ENCODE results near the gene RIPOR1. TPM values are rescaled to one million over a fixed set of nuclear protein-coding genes. Genes with fewer than 3 reads are reported as not detected.
A peak's percentile ranks its signal among the peaks of the same experiment; 100 is the strongest.

The RIPOR1 gene
- total RNA-seq, 1 experiment from 2014 or later: 1.3 TPM

GRCh38 chr16:67546091-67546501 is 17.5 kb downstream of the RIPOR1 start:
- Histone ChIP-seq H3K9me3 (ENCODE audit: low read length) (no peaks in the 10 kb centered on the region), H2AFZ (ENCODE audit: low read length) (no peak overlapping the region), H3K4me1 (ENCODE audit: low read length) (peaks cover 36% of the 10 kb centered on the region), H3K36me3 (ENCODE audit: insufficient read depth, low read length) (no peaks in the 10 kb centered on the region), H3K27ac (ENCODE audit: low read length) (no peak overlapping the region), H4K20me1 (ENCODE audit: insufficient read depth, low read depth, low read length) (peaks cover 4% of the 10 kb centered on the region; the same call in 1 of the 2 replicates), H3K9ac (ENCODE audit: low read length) (no peak overlapping the region), H3K9me2 (replicated peaks; ENCODE audit: insufficient read depth, low read length) (no peaks in the 10 kb centered on the region), H3K27me3 (ENCODE audit: low read length) (no peaks in the 10 kb centered on the region), H3K79me2 (ENCODE audit: low read length) (no peaks in the 10 kb centered on the region), H3K4me2 (ENCODE audit: low read depth, low read length, poor library complexity, severe bottlenecking) (no peak overlapping the region), H3K4me3 (ENCODE audit: low read length) (no peak overlapping the region)
- no peak for DNase-seq

- Histone ChIP-seq H3K9me3 (ENCODE audit: low read length) (no peaks in the 10 kb centered on the region), H2AFZ (ENCODE audit: low read length) (no peak overlapping the region), H3K27me3 (ENCODE audit: low read length) (no peaks in the 10 kb centered on the region), H3K4me2 (ENCODE audit: low read depth, low read length, poor library complexity, severe bottlenecking) (peak overlapping the region; percentile 71), H3K4me3 (ENCODE audit: low read length) (peak overlapping the region; percentile 50; the same call in 1 of the 2 replicates), H3K27ac (ENCODE audit: low read length) (peak overlapping the region; percentile 88), H3K9me2 (replicated peaks; ENCODE audit: insufficient read depth, low read length) (no peaks in the 10 kb centered on the region), H3K79me2 (ENCODE audit: low read length) (no peaks in the 10 kb centered on the region), H4K20me1 (ENCODE audit: insufficient read depth, low read depth, low read length) (peaks cover 4% of the 10 kb centered on the region; the same call in 1 of the 2 replicates), H3K36me3 (ENCODE audit: insufficient read depth, low read length) (no peaks in the 10 kb centered on the region), H3K9ac (ENCODE audit: low read length) (peak overlapping the region; percentile 69), H3K4me1 (ENCODE audit: low read length) (peaks cover 37% of the 10 kb centered on the region)
- DNase-seq: peak; percentile 89
These were observed 18.3 kb downstream of the RIPOR1 start for GRCh38 chr16:67546761-67547422.

GRCh38 chr16:67547423-67548264 is 19.0 kb downstream of the RIPOR1 start:
- Histone ChIP-seq H3K9me2 (replicated peaks; ENCODE audit: insufficient read depth, low read length) (no peaks in the 10 kb centered on the region), H3K9ac (ENCODE audit: low read length) (peak overlapping the region; percentile 69), H3K4me3 (ENCODE audit: low read length) (peak overlapping the region; percentile 50; the same call in 1 of the 2 replicates), H3K36me3 (ENCODE audit: insufficient read depth, low read length) (no peaks in the 10 kb centered on the region), H3K4me1 (ENCODE audit: low read length) (peaks cover 44% of the 10 kb centered on the region), H3K27me3 (ENCODE audit: low read length) (no peaks in the 10 kb centered on the region), H3K79me2 (ENCODE audit: low read length) (no peaks in the 10 kb centered on the region), H3K4me2 (ENCODE audit: low read depth, low read length, poor library complexity, severe bottlenecking) (peak overlapping the region; percentile 71), H4K20me1 (ENCODE audit: insufficient read depth, low read depth, low read length) (no peaks in the 10 kb centered on the region), H2AFZ (ENCODE audit: low read length) (no peak overlapping the region), H3K27ac (ENCODE audit: low read length) (peak overlapping the region; percentile 88), H3K9me3 (ENCODE audit: low read length) (no peaks in the 10 kb centered on the region)
- peak; percentile 70 for DNase-seq

GRCh38 chr16:67548265-67549126 is 19.9 kb downstream of the RIPOR1 start:
- H3K4me1 ChIP-seq (ENCODE audit: low read length): peaks cover 51% of the 10 kb centered on the region
- no peaks in the 10 kb centered on the region for H3K36me3 ChIP-seq (ENCODE audit: insufficient read depth, low read length)
- H3K79me2 ChIP-seq (ENCODE audit: low read length): peaks cover 7% of the 10 kb centered on the region; the same call in 1 of the 2 replicates
- no peak overlapping the region for H2AFZ ChIP-seq (ENCODE audit: low read length)
- H3K9ac ChIP-seq (ENCODE audit: low read length): peak overlapping the region; percentile 69
- H3K4me2 ChIP-seq (ENCODE audit: low read depth, low read length, poor library complexity, severe bottlenecking): peak overlapping the region; percentile 71
- H3K27ac ChIP-seq (ENCODE audit: low read length): peak overlapping the region; percentile 88
- no peaks in the 10 kb centered on the region for H3K9me2 ChIP-seq (replicated peaks; ENCODE audit: insufficient read depth, low read length)
- no peaks in the 10 kb centered on the region for H3K9me3 ChIP-seq (ENCODE audit: low read length)
- H3K4me3 ChIP-seq (ENCODE audit: low read length): peak overlapping the region; percentile 50; the same call in 1 of the 2 replicates
- peak; percentile 74 for DNase-seq
- no peaks in the 10 kb centered on the region for H3K27me3 ChIP-seq (ENCODE audit: low read length)
- H4K20me1 ChIP-seq (ENCODE audit: insufficient read depth, low read depth, low read length): no peaks in the 10 kb centered on the region

GRCh38 chr16:67549240-67549639 is 20.6 kb downstream of the RIPOR1 start:
- H3K4me3 ChIP-seq (ENCODE audit: low read length): no peak overlapping the region
- H3K9me2 ChIP-seq (replicated peaks; ENCODE audit: insufficient read depth, low read length): no peaks in the 10 kb centered on the region
- H3K9ac ChIP-seq (ENCODE audit: low read length): no peak overlapping the region
- H2AFZ ChIP-seq (ENCODE audit: low read length): no peak overlapping the region
- no peaks in the 10 kb centered on the region for H3K36me3 ChIP-seq (ENCODE audit: insufficient read depth, low read length)
- H3K27ac ChIP-seq (ENCODE audit: low read length): peak overlapping the region; percentile 88
- no peak overlapping the region for H3K4me2 ChIP-seq (ENCODE audit: low read depth, low read length, poor library complexity, severe bottlenecking)
- H3K79me2 ChIP-seq (ENCODE audit: low read length): peaks cover 7% of the 10 kb centered on the region; the same call in 1 of the 2 replicates
- no peaks in the 10 kb centered on the region for H4K20me1 ChIP-seq (ENCODE audit: insufficient read depth, low read depth, low read length)
- peaks cover 51% of the 10 kb centered on the region for H3K4me1 ChIP-seq (ENCODE audit: low read length)
- no peaks in the 10 kb centered on the region for H3K27me3 ChIP-seq (ENCODE audit: low read length)
- no peak for DNase-seq
- no peaks in the 10 kb centered on the region for H3K9me3 ChIP-seq (ENCODE audit: low read length)

GRCh38 chr16:67549936-67550335 is 21.3 kb downstream of the RIPOR1 start:
- Histone ChIP-seq H3K36me3 (ENCODE audit: insufficient read depth, low read length) (no peaks in the 10 kb centered on the region), H3K9ac (ENCODE audit: low read length) (no peak overlapping the region), H4K20me1 (ENCODE audit: insufficient read depth, low read depth, low read length) (no peaks in the 10 kb centered on the region), H3K4me3 (ENCODE audit: low read length) (no peak overlapping the region), H3K27ac (ENCODE audit: low read length) (peak overlapping the region; percentile 15; the same call in 1 of the 2 replicates), H3K4me2 (ENCODE audit: low read depth, low read length, poor library complexity, severe bottlenecking) (no peak overlapping the region), H3K9me3 (ENCODE audit: low read length) (no peaks in the 10 kb centered on the region), H3K27me3 (ENCODE audit: low read length) (no peaks in the 10 kb centered on the region), H2AFZ (ENCODE audit: low read length) (no peak overlapping the region), H3K4me1 (ENCODE audit: low read length) (peaks cover 51% of the 10 kb centered on the region), H3K9me2 (replicated peaks; ENCODE audit: insufficient read depth, low read length) (no peaks in the 10 kb centered on the region), H3K79me2 (ENCODE audit: low read length) (peaks cover 9% of the 10 kb centered on the region)
- no peak for DNase-seq

GRCh38 chr16:67551091-67551490 is 22.5 kb downstream of the RIPOR1 start:
- Histone ChIP-seq H3K27me3 (ENCODE audit: low read length) (no peaks in the 10 kb centered on the region), H3K9me3 (ENCODE audit: low read length) (no peaks in the 10 kb centered on the region), H3K9me2 (replicated peaks; ENCODE audit: insufficient read depth, low read length) (no peaks in the 10 kb centered on the region), H3K9ac (ENCODE audit: low read length) (no peak overlapping the region), H3K4me1 (ENCODE audit: low read length) (peaks cover 51% of the 10 kb centered on the region), H3K79me2 (ENCODE audit: low read length) (peaks cover 13% of the 10 kb centered on the region), H4K20me1 (ENCODE audit: insufficient read depth, low read depth, low read length) (no peaks in the 10 kb centered on the region), H3K4me3 (ENCODE audit: low read length) (no peak overlapping the region), H2AFZ (ENCODE audit: low read length) (no peak overlapping the region), H3K27ac (ENCODE audit: low read length) (no peak overlapping the region), H3K36me3 (ENCODE audit: insufficient read depth, low read length) (no peaks in the 10 kb centered on the region), H3K4me2 (ENCODE audit: low read depth, low read length, poor library complexity, severe bottlenecking) (no peak overlapping the region)
- no peak for DNase-seq

All from Karpas-422 (cell line).